ENCODE data around the gene KLHL26. TPM values are rescaled to one million over a fixed set of nuclear protein-coding genes. Genes with fewer than 3 reads are reported as not detected.

Gene KLHL26
- total and polyA plus RNA-seq, 4 donors = 3.7 to 22.8 (median 14.4) TPM

DNA sequence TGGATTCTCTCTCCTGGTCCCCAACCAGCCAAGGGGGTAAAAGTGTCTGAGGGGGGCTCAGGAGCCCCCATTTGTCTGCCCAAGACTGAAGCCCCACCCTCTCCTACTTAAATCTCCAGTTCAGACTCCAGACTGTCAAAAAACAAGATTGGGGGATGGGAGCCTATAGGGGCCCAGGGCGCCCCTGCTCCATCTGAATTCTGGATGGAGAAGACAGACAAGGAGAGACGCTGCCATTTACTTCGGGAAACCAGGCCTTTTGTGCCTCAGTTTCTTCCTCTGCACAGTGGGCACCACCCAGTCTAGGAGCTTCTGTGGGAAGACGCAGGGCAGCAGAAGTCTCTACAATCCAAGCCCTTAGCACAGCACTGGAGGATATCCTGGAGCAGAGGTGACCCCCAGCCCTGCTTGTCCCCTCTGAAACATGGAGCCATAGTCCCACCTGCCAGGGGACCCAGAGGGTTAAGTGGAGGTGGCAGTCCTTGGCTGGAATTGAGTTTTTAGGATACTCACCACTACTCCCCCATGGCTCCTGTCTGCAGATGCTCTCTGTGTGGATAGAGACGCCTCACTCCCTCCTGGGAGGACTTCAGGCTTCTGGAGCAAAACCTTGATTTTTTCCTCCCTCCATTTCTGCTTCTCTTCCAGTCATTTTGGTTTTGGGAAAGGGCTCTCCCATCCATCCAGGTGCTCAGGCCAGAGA lies 28.6 kb upstream of the KLHL26 start:
- Histone ChIP-seq H3K4me3 (ENCODE audit: low read depth, low read length) (no peak overlapping the region), H3K27ac (ENCODE audit: low read depth, low read length) (no peak overlapping the region), H3K4me1 (ENCODE audit: control insufficient read depth, insufficient read depth, low read length) (peaks cover 60% of the 10 kb centered on the region), H3K9me3 (ENCODE audit: control insufficient read depth, insufficient read depth, low read length) (no peaks in the 10 kb centered on the region), H3K27me3 (ENCODE audit: control insufficient read depth, insufficient read depth, low read length) (peaks cover 86% of the 10 kb centered on the region), H3K36me3 (ENCODE audit: control insufficient read depth, insufficient read depth, low read length) (no peaks in the 10 kb centered on the region)
- DNase-seq (ENCODE audit: low read depth in 4 of 6, low spot score in 6 of 6) = no peak
- 45% methylated on average over 2 of the region's 5 CpGs for WGBS (ENCODE audit: insufficient coverage)

DNA sequence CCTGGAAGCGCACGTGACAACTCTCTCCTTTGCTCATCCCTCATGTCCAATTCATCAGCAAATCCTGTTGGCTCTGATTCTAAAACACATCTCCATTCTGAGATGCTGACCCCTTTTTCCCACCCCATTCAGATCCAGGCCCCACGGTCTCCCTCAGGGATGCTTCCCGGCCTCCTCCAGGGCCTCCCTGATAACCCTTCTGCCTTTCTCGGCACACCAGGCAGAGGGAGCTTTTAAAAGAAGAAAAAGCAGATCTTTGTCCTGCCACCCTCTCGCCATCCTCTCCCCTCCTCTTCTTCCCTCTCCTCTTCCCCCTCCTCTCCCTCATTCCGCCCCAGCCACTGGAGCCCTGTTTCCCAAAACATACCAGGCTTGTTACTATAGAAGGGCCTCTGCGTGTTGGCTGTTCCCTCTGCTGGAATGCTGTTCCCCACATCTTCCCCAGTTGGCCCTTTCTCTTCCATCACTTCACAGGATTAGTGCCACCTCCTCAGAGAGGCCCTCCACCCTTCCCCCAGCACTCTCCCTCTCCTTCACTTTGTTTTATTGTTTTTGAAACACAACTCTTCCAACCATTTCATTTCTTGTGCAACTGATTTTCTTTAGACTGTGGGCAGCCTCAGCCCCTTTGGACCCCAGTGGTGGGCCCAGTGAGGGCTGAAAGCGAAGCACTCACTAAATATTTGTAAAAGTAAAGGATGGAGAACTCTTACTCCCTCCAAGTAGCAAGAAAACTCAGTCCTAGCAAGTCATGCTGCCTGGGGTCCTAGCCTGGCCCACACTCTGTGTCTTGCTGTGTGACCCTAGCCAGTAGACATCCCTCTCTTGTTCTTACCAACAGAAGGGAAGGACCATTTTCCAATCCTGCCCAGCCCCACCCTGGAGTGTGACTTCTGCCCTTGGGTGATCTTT lies 27.8 kb upstream of the KLHL26 start:
- Histone ChIP-seq H3K27ac (ENCODE audit: low read depth, low read length) (no peak overlapping the region), H3K4me3 (ENCODE audit: low read depth, low read length) (no peak overlapping the region), H3K36me3 (ENCODE audit: control insufficient read depth, insufficient read depth, low read length) (peaks cover 3% of the 10 kb centered on the region), H3K4me1 (ENCODE audit: control insufficient read depth, insufficient read depth, low read length) (peaks cover 60% of the 10 kb centered on the region), H3K9me3 (ENCODE audit: control insufficient read depth, insufficient read depth, low read length) (no peaks in the 10 kb centered on the region), H3K27me3 (ENCODE audit: control insufficient read depth, insufficient read depth, low read length) (peaks cover 81% of the 10 kb centered on the region)
- DNase-seq (ENCODE audit: low read depth in 4 of 6, low spot score in 6 of 6) = no peak
- 35% methylated on average over 9 of the region's 9 CpGs for WGBS (ENCODE audit: insufficient coverage)

DNA sequence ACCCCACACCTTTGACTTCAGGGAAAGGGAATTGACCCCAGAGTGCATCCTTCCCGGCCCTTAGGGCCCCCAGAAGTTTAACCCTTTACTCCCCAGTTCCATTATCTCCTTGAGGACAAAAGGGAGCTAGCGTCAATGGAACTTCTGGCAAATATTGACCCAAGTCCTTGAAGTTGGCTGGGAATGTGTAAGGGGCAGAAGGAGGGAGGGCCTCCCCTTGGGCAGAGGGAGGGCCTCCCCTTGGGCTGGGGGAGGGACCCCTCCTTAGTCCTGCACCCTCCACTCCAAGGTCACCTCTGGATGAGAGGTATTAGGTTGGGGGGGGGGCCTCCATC lies 27.1 kb upstream of the KLHL26 start:
- Histone ChIP-seq H3K4me3 (ENCODE audit: low read depth, low read length) (no peak overlapping the region), H3K27ac (ENCODE audit: low read depth, low read length) (no peak overlapping the region), H3K36me3 (ENCODE audit: control insufficient read depth, insufficient read depth, low read length) (peaks cover 10% of the 10 kb centered on the region), H3K9me3 (ENCODE audit: control insufficient read depth, insufficient read depth, low read length) (no peaks in the 10 kb centered on the region), H3K27me3 (ENCODE audit: control insufficient read depth, insufficient read depth, low read length) (peaks cover 76% of the 10 kb centered on the region), H3K4me1 (ENCODE audit: control insufficient read depth, insufficient read depth, low read length) (peaks cover 63% of the 10 kb centered on the region)
- no peak for DNase-seq (ENCODE audit: low read depth in 4 of 6, low spot score in 6 of 6)
- WGBS (ENCODE audit: insufficient coverage) = 60% methylated on average over 1 of the region's 2 CpGs

DNA sequence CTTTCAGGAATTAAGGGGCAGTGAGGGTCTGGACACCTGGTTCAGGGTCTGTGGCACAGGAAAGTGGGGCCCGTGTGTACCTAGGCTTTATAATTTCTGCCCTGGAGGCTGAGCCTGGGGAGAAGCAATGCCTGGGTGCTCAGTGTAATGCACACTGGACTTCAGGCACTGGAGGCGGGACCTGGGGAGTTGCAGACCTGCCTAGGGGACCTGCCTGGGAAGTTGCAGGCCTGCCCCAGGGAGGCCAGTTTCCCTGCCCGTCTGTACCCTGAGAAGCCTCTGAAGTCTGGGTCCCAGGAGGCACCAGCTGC lies 26.6 kb upstream of the KLHL26 start:
- 27% methylated on average over 3 of the region's 3 CpGs for WGBS (ENCODE audit: insufficient coverage)
- no peak overlapping the region for H3K4me3 ChIP-seq (ENCODE audit: low read depth, low read length)
- no peak for DNase-seq (ENCODE audit: low read depth in 4 of 6, low spot score in 6 of 6)
- peaks cover 62% of the 10 kb centered on the region for H3K4me1 ChIP-seq (ENCODE audit: control insufficient read depth, insufficient read depth, low read length)
- no peak overlapping the region for H3K27ac ChIP-seq (ENCODE audit: low read depth, low read length)
- peaks cover 15% of the 10 kb centered on the region for H3K36me3 ChIP-seq (ENCODE audit: control insufficient read depth, insufficient read depth, low read length)
- peaks cover 71% of the 10 kb centered on the region for H3K27me3 ChIP-seq (ENCODE audit: control insufficient read depth, insufficient read depth, low read length)
- H3K9me3 ChIP-seq (ENCODE audit: control insufficient read depth, insufficient read depth, low read length) = no peaks in the 10 kb centered on the region

DNA sequence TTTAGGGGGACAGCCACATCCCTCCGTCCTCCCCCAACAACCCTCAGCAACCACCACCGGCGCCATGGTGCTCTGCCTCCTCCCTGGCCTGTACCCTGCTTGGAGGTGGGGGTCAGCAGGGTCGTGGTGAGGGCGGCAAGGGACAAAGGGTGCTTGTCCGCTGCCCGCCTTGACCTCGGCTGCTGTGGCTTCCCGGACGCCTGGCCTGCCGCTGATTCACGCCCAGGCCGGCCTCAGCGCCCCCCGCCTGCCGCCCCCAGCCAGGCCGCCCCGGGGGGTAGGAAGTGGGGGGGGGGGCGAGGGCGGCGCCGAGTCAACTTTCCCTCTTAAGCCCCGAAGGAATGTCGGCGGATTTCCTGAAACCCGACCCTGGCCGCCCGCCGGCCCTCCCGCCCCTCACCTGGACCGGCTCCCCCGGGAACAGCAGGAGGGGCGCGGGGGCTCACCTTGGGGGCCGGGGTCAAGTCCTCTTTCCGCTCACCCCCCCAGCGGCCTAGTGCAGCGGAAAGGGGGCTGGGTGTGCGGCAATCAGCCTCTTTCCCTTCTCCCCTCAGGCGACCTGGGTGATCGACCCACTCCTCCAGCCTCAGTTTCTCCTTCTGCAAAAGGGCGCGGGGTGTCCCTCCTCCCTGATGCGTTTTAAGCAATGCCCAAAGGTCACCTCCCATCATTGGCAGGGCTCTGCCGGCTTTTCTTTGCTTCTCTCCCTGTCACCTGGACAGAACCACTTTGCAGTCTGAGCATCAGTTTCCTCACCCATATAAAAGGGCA lies 26.1 kb upstream of the KLHL26 start:
- WGBS (ENCODE audit: insufficient coverage) = 5% methylated on average over 38 of the region's 45 CpGs
- Histone ChIP-seq H3K36me3 (ENCODE audit: control insufficient read depth, insufficient read depth, low read length) (peaks cover 16% of the 10 kb centered on the region), H3K4me1 (ENCODE audit: control insufficient read depth, insufficient read depth, low read length) (peaks cover 57% of the 10 kb centered on the region), H3K27me3 (ENCODE audit: control insufficient read depth, insufficient read depth, low read length) (peaks cover 66% of the 10 kb centered on the region), H3K4me3 (ENCODE audit: low read depth, low read length) (no peak overlapping the region), H3K9me3 (ENCODE audit: control insufficient read depth, insufficient read depth, low read length) (no peaks in the 10 kb centered on the region), H3K27ac (ENCODE audit: low read depth, low read length) (no peak overlapping the region)
- DNase-seq (ENCODE audit: low read depth in 4 of 6, low spot score in 6 of 6) = no peak

DNA sequence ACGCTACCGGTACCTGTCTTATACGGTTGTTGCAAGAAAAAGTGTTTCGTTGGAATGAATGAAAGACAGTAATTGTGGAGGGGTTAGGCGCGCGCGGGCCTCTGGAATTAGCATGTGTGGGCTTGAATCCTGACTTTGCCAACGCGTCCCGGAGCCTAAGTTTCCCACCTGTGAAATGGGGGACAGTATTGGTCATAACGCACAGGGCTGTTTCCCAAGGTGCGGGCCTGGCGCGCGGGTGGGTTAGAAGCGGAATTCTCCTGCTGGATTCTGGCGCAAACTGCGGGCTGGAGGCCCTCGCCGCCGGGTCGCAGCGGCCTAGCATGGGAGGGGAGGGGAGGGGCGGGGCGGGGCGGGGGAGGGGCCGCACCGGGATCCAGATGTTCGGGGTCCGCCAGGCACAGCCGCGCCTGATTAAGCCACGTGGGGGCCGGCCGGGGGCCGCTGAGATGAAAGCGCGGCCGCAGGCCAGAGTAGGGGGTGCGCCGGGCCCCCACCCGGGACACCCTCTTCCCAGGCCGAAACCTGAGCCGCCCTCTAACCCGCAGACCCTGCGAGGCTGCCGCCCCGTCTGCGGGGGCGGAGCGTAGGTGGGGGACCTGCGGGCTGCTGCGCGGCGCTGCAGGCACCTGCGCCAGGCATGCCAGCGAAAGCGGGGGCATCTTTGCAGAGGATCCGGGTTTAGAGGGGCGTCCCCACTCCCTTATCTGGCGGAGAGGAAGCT lies 25.3 kb upstream of the KLHL26 start:
- WGBS (ENCODE audit: insufficient coverage) = under 1% methylated on average over 58 of the region's 62 CpGs
- no peak overlapping the region for H3K27ac ChIP-seq (ENCODE audit: low read depth, low read length)

DNA sequence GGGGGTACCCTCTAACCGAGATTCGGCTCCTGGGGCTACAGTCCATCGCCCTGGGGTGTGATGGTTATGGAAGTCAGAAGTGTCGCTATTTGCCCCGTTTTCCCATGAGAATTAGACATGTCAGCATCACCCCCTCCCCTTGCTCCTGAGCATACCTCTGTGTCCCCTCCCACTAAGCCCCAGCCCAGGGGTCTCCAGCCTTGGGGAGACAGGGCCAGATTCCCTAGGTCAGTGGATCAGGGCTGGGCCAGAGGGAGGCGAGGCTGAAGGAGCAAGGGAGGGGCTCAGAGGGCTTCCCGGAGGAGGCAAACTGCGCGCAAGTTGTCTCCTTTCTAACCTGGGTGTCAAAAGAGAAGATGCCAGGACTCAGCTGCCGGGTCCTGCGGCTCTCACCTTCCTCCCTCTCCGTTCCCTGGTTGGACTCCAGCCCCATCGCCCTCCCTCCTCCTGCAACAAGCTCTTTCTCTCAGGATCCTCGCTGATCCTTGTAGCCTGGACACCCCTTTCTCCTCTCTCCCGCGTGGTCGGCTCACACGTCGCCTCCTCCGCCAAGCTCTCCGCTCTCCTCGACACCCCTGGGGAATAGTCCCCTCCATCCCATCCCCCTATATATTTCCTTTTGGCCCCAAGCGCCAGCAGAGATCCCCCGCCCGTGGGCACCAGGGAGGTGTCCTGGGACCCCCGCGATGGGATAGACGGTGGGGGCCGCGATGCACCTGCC lies 24.6 kb upstream of the KLHL26 start:
- no peak overlapping the region for H3K27ac ChIP-seq (ENCODE audit: low read depth, low read length)

More for the DNA sequence above, 25.3 kb upstream of the KLHL26 start:
- Histone ChIP-seq H3K36me3 (ENCODE audit: control insufficient read depth, insufficient read depth, low read length) (peaks cover 22% of the 10 kb centered on the region), H3K9me3 (ENCODE audit: control insufficient read depth, insufficient read depth, low read length) (no peaks in the 10 kb centered on the region), H3K4me1 (ENCODE audit: control insufficient read depth, insufficient read depth, low read length) (peaks cover 57% of the 10 kb centered on the region), H3K4me3 (ENCODE audit: low read depth, low read length) (peak overlapping the region; percentile 52), H3K27me3 (ENCODE audit: control insufficient read depth, insufficient read depth, low read length) (peaks cover 62% of the 10 kb centered on the region)
- DNase-seq (ENCODE audit: low read depth in 4 of 6, low spot score in 6 of 6) = peak in 1 of 6 donors; percentile 29

DNA sequence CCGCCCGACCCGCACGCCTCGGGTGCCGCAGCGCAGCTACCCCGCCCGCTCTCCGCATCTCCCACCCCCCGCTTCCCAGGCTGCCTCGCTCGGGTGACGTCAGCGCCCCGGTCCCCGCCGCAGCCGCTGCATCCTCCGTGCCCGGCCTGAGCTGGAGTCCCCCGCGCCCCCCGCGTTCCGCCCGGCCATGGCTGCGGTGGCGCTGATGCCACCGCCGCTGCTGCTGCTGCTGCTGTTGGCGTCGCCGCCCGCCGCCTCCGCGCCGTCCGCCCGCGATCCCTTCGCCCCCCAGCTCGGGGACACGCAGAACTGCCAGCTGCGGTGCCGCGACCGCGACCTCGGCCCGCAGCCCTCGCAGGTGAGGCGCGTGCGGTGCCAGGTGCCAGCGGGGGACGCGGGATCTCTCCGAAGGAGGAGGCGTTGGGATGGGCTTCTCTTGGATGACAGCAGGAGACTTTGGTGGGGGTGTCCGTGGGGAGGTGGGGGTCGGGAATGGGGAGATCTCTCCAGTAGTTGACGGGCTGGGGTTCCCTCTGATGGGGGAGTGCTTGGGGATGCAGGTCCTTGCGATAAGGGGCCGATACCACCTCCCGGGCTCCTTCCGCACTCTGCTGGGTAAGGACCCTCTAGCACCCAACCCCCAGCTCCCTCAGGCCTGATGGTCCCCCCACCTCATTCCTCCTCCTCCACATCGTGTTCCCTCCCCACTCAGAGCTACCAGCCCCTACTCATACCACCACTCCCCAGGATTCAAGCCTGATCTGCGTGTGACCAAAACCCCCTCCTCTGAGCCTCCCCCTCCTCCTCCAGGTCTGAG lies 23.8 kb upstream of the KLHL26 start, which contains the start of gene TMEM59L:
TSS of gene TMEM59L (plus strand) at position 99 of the 817 bp plus-strand sequence. CDS start at position 188, 89 bp downstream.
- Histone ChIP-seq H3K27ac (ENCODE audit: low read depth, low read length) (no peak within 1 kb of the TSS), H3K27me3 (ENCODE audit: control insufficient read depth, insufficient read depth, low read length) (peaks cover 49% of the 10 kb centered on the region), H3K4me1 (ENCODE audit: control insufficient read depth, insufficient read depth, low read length) (peaks cover 45% of the 10 kb centered on the region), H3K9me3 (ENCODE audit: control insufficient read depth, insufficient read depth, low read length) (no peaks in the 10 kb centered on the region), H3K36me3 (ENCODE audit: control insufficient read depth, insufficient read depth, low read length) (peaks cover 36% of the 10 kb centered on the region), H3K4me3 (ENCODE audit: low read depth, low read length) (peak within 1 kb of the TSS; percentile 52)
- DNase-seq (ENCODE audit: low read depth in 4 of 6, low spot score in 6 of 6) = peak in 4 of 6 donors; percentile 66 to 94 (median 79)
- under 1% methylated on average over 65 of the region's 70 CpGs for WGBS (ENCODE audit: insufficient coverage)

More for the DNA sequence above, 24.6 kb upstream of the KLHL26 start:
- peaks cover 57% of the 10 kb centered on the region for H3K27me3 ChIP-seq (ENCODE audit: control insufficient read depth, insufficient read depth, low read length)
- WGBS (ENCODE audit: insufficient coverage) = under 1% methylated on average over 26 of the region's 30 CpGs
- peak in 1 of 6 donors; percentile 50 for DNase-seq (ENCODE audit: low read depth in 4 of 6, low spot score in 6 of 6)
- peaks cover 28% of the 10 kb centered on the region for H3K36me3 ChIP-seq (ENCODE audit: control insufficient read depth, insufficient read depth, low read length)
- H3K9me3 ChIP-seq (ENCODE audit: control insufficient read depth, insufficient read depth, low read length) = no peaks in the 10 kb centered on the region
- peak overlapping the region; percentile 52 for H3K4me3 ChIP-seq (ENCODE audit: low read depth, low read length)
- peaks cover 52% of the 10 kb centered on the region for H3K4me1 ChIP-seq (ENCODE audit: control insufficient read depth, insufficient read depth, low read length)

Measured in spinal cord (tissue), 10 donors.